Colonic mucosa (tissue), 4 donors: ENCODE measurements around the gene IRGC. TPM values are rescaled to one million over a fixed set of nuclear protein-coding genes. Genes with fewer than 3 reads are reported as not detected.

Source experiments
- DNase-seq: peaks from one replicate; pipeline ENCODE4 v3.0.0-alpha.2; 2020
- H3K27ac ChIP-seq: fragments of 200-600 bp; one replicate; pipeline ENCODE4 v1.8.0; 2021
- H3K27me3 ChIP-seq: fragments of 200-600 bp; one replicate; pipeline ENCODE4 v1.8.0; 2021
- H3K36me3 ChIP-seq: fragments of 200-600 bp; one replicate; pipeline ENCODE4 v1.8.0; 2021
- H3K4me1 ChIP-seq: fragments of 200-600 bp; one replicate; pipeline ENCODE4 v1.8.0; 2021; ENCODE audit warnings: mild to moderate bottlenecking
- H3K4me3 ChIP-seq: fragments of 200-600 bp; one replicate; pipeline ENCODE4 v1.8.0; 2021
- H3K9ac ChIP-seq, 2 donors: one replicate each; pipeline ENCODE4 v1.7.0; 2013; ENCODE audit warnings: control low read depth in 2 of 2, low read depth in 2 of 2, low read length in 2 of 2
- H3K9me3 ChIP-seq: fragments of 200-600 bp; one replicate; pipeline ENCODE4 v1.8.0; 2021
- CTCF ChIP-seq: fragments of 200-600 bp; IDR thresholded peaks from one replicate; pipeline ENCODE4 v1.8.0; 2022; ENCODE audit warnings: antibody characterized with exemption, mild to moderate bottlenecking
- intact Hi-C: fragments of 100-400 bp; cut with DNase I; formaldehyde crosslinking; loops from one replicate; pipeline ENCODE4 v1.14.1; 2022
- total RNA-seq, 2 donors: library from RNA; stranded (reverse); fragmentation: NEBNext Ultra II Directional in 1 of 2; extraction: Animal tissue kit (Norgen Biotek cat#: 25700) in 1 of 2; gene quantifications; one replicate each; pipeline ENCODE4 v1.2.1, GENCODE V29; 2021
- donor health status: healthy.
- donor health status: DM: no; HTN: no; CAD: no.
- donor health status: DM: no; HTN: no; CAD: no.

IRGC gene
- total RNA-seq, 2 donors from 2014 or later: not detected

GRCh38 chr19:43731346-43731745, 15.5 kb downstream of the IRGC start:
- no peak for DNase-seq
- H3K9ac ChIP-seq: no peak overlapping the region
- no peak overlapping the region for H3K4me3 ChIP-seq
- intact Hi-C loops: no loop called here
- no peaks in the 10 kb centered on the region for H3K9me3 ChIP-seq
- H3K36me3 ChIP-seq: peaks cover 8% of the 10 kb centered on the region
- H3K27me3 ChIP-seq: no peaks in the 10 kb centered on the region
- H3K27ac ChIP-seq: no peak overlapping the region
- H3K4me1 ChIP-seq: no peaks in the 10 kb centered on the region
- TF ChIP-seq CTCF: no peak

- H3K9me3 ChIP-seq: no peaks in the 10 kb centered on the region
- TF ChIP-seq CTCF: no peak
- no peak overlapping the region for H3K4me3 ChIP-seq
- no peak overlapping the region for H3K27ac ChIP-seq
- H3K9ac ChIP-seq: no peak overlapping the region
- intact Hi-C loops: no loop called here
- no peak for DNase-seq
- H3K27me3 ChIP-seq: no peaks in the 10 kb centered on the region
- H3K36me3 ChIP-seq: peaks cover 8% of the 10 kb centered on the region
- H3K4me1 ChIP-seq: no peaks in the 10 kb centered on the region
Observed at GRCh38 chr19:43731846-43732245, 16.0 kb downstream of the IRGC start.

GRCh38 chr19:43735013-43735412, 19.1 kb downstream of the IRGC start:
- TF ChIP-seq CTCF: no peak
- Histone ChIP-seq H3K36me3 (peaks cover 14% of the 10 kb centered on the region), H3K9ac (no peak overlapping the region), H3K4me1 (peaks cover under 1% of the 10 kb centered on the region), H3K27me3 (no peaks in the 10 kb centered on the region), H3K4me3 (no peak overlapping the region), H3K27ac (no peak overlapping the region), H3K9me3 (no peaks in the 10 kb centered on the region)
- no peak for DNase-seq
- intact Hi-C loops: no loop called here

- Histone ChIP-seq H3K27ac (no peak overlapping the region), H3K9me3 (no peaks in the 10 kb centered on the region), H3K9ac (no peak overlapping the region), H3K4me1 (peaks cover 7% of the 10 kb centered on the region), H3K27me3 (no peaks in the 10 kb centered on the region), H3K4me3 (no peak overlapping the region), H3K36me3 (peaks cover 14% of the 10 kb centered on the region)
- intact Hi-C loops: no loop called here
- no peak for TF ChIP-seq CTCF
- no peak for DNase-seq
Observed at GRCh38 chr19:43735957-43736356, 20.1 kb downstream of the IRGC start.

- Histone ChIP-seq H3K4me3 (no peak overlapping the region), H3K9ac (peak overlapping the region in 1 of 2 donors; percentile 53), H3K27me3 (no peaks in the 10 kb centered on the region), H3K27ac (peak overlapping the region; percentile 87), H3K36me3 (peaks cover 5% of the 10 kb centered on the region), H3K4me1 (peaks cover 7% of the 10 kb centered on the region), H3K9me3 (no peaks in the 10 kb centered on the region)
- peak; percentile 80 for DNase-seq
- TF ChIP-seq CTCF: no peak
- intact Hi-C loops: no loop called here
Observed at GRCh38 chr19:43738780-43739211, 22.9 kb downstream of the IRGC start.
